ENCODE measurements around the gene LCN12. TPM values are rescaled to one million over a fixed set of nuclear protein-coding genes. Genes with fewer than 3 reads are reported as not detected.

LCN12 gene
- 42.9 TPM for total RNA-seq
- 35.5 TPM for polyA plus RNA-seq (ENCODE audit: insufficient read depth, low read depth, low replicate concordance)
- long read RNA-seq, donor 1: 0 reads
- long read RNA-seq, donor 2: 0 reads
- long read RNA-seq, donor 3, partial matches to known transcripts: 0 of 2 reads
- long read RNA-seq, donor 3, other reads (novel, unspliced or antisense): 0 of 2 reads
- long read RNA-seq, donor 4: 0 reads
- long read RNA-seq, donor 5: 0 reads
- long read RNA-seq, donor 6: 0 reads
- long read RNA-seq, donor 7, partial matches to known transcripts: 1 of 8 reads
- long read RNA-seq, donor 7, other reads (novel, unspliced or antisense): 7 of 8 reads
- long read RNA-seq, donor 8: 0 reads
- long read RNA-seq, donor 9, partial matches to known transcripts: 0 of 1 reads
- long read RNA-seq, donor 9, other reads (novel, unspliced or antisense): 0 of 1 reads
- long read RNA-seq, donor 10, partial matches to known transcripts: 0 of 2 reads
- long read RNA-seq, donor 10, other reads (novel, unspliced or antisense): 0 of 2 reads

GRCh38 chr9:136951541-136952320 lies at the start of gene LCN12:
Gene LCN12 (plus strand): TSS chr9:136952273. CDS start chr9:136952328, 55 bp downstream.
- DNase-seq: peak in 4 of 5 donors; percentile 47 to 92 (median 69)
- Histone ChIP-seq H3K9me3 (ENCODE audit: control insufficient read depth in 2 of 3, insufficient read depth in 1 of 3, low read length in 3 of 3) (no peaks in the 10 kb centered on the region), H3K27ac (ENCODE audit: low read depth in 2 of 2, low read length in 2 of 2) (peak within 1 kb of the TSS in 1 of 2 donors; percentile 28), H3K4me3 (ENCODE audit: low read length in 3 of 3) (no peak within 1 kb of the TSS), H3K9ac (ENCODE audit: low read length in 3 of 3) (no peak within 1 kb of the TSS), H3K27me3 (ENCODE audit: control insufficient read depth, insufficient read depth, low read length) (no peaks in the 10 kb centered on the region), H3K4me1 (ENCODE audit: control insufficient read depth in 2 of 3, insufficient read depth in 2 of 3, low read depth in 1 of 3, low read length in 3 of 3) (peaks cover 0 to 14% (median 9%) of the 10 kb centered on the region in 3 donors), H3K36me3 (ENCODE audit: control insufficient read depth in 2 of 3, insufficient read depth in 3 of 3, low read length in 3 of 3) (no peaks in the 10 kb centered on the region)
- intact Hi-C loops (cut with DNase I): loop anchor here (10.0 kb wide), 1 partner anchor 73 kb away; the partner anchor contains the start of gene ABCA2
- FAIRE-seq: no peak
- no peak for TF ChIP-seq CTCF (IDR thresholded peaks at IDR 0.05; ENCODE audit: borderline replicate concordance, extremely low read depth, insufficient read depth)

- no peak for DNase-seq
- peaks cover 0 to 20% (median 7%) of the 10 kb centered on the region in 3 donors for H3K36me3 ChIP-seq (ENCODE audit: control insufficient read depth in 2 of 3, insufficient read depth in 3 of 3, low read length in 3 of 3)
Measured at GRCh38 chr9:136903041-136903554, 49.0 kb upstream of the LCN12 start.

GRCh38 chr9:136906266-136906665 lies 45.8 kb upstream of the LCN12 start:
- no peak for FAIRE-seq

More at GRCh38 chr9:136903041-136903554, 49.0 kb upstream of the LCN12 start:
- peak overlapping the region in 1 of 2 donors; percentile 91 for H3K27ac ChIP-seq (ENCODE audit: low read depth in 2 of 2, low read length in 2 of 2)
- intact Hi-C loops (cut with DNase I): no loop called here
- peaks cover 0 to 20% (median 10%) of the 10 kb centered on the region in 3 donors for H3K4me1 ChIP-seq (ENCODE audit: control insufficient read depth in 2 of 3, insufficient read depth in 2 of 3, low read depth in 1 of 3, low read length in 3 of 3)
- no peak overlapping the region for H3K4me3 ChIP-seq (ENCODE audit: low read length in 3 of 3)
- no peak for FAIRE-seq
- no peak for TF ChIP-seq CTCF (IDR thresholded peaks at IDR 0.05; ENCODE audit: borderline replicate concordance, extremely low read depth, insufficient read depth)
- H3K9ac ChIP-seq (ENCODE audit: low read length in 3 of 3): no peak overlapping the region
- no peaks in the 10 kb centered on the region for H3K9me3 ChIP-seq (ENCODE audit: control insufficient read depth in 2 of 3, insufficient read depth in 1 of 3, low read length in 3 of 3)
- H3K27me3 ChIP-seq (ENCODE audit: control insufficient read depth, insufficient read depth, low read length): no peaks in the 10 kb centered on the region

More at GRCh38 chr9:136906266-136906665, 45.8 kb upstream of the LCN12 start:
- H3K27ac ChIP-seq (ENCODE audit: low read depth in 2 of 2, low read length in 2 of 2): no peak overlapping the region
- H3K27me3 ChIP-seq (ENCODE audit: control insufficient read depth, insufficient read depth, low read length): no peaks in the 10 kb centered on the region
- no peak for TF ChIP-seq CTCF (IDR thresholded peaks at IDR 0.05; ENCODE audit: borderline replicate concordance, extremely low read depth, insufficient read depth)
- H3K9me3 ChIP-seq (ENCODE audit: control insufficient read depth in 2 of 3, insufficient read depth in 1 of 3, low read length in 3 of 3): no peaks in the 10 kb centered on the region
- H3K4me3 ChIP-seq (ENCODE audit: low read length in 3 of 3): no peak overlapping the region
- intact Hi-C loops (cut with DNase I): no loop called here
- no peak overlapping the region for H3K9ac ChIP-seq (ENCODE audit: low read length in 3 of 3)
- H3K4me1 ChIP-seq (ENCODE audit: control insufficient read depth in 2 of 3, insufficient read depth in 2 of 3, low read depth in 1 of 3, low read length in 3 of 3): peaks cover 0 to 16% (median 10%) of the 10 kb centered on the region in 3 donors
- H3K36me3 ChIP-seq (ENCODE audit: control insufficient read depth in 2 of 3, insufficient read depth in 3 of 3, low read length in 3 of 3): peaks cover 0 to 6% (median 3%) of the 10 kb centered on the region in 3 donors
- no peak for DNase-seq

Data from kidney (tissue), 22 donors.